GM19372 (cell line): ENCODE results near the gene TMEM14B.
"Not testable (repeated sequence)": the region's sequence is repeated elsewhere in the genome, so short reads cannot be mapped to it uniquely, and the experiment has no call there.

ENCODE experiments used
- ATAC-seq: cut with Tn5 transposase; IDR thresholded peaks from one replicate; pipeline ENCODE4 v1.9.1; 2021; ENCODE audit warnings: mild to moderate bottlenecking, low read depth, moderate library complexity; ENCODE audit not compliant: unreplicated experiment

The TMEM14B gene

GRCh38 chr6:10747251-10747972 is at the start of gene TMEM14B:
TSS of gene TMEM14B (plus strand) at chr6:10747805. CDS start at chr6:10749246, 1,441 bp downstream.
- ATAC-seq, result peak; percentile 95

DNA sequence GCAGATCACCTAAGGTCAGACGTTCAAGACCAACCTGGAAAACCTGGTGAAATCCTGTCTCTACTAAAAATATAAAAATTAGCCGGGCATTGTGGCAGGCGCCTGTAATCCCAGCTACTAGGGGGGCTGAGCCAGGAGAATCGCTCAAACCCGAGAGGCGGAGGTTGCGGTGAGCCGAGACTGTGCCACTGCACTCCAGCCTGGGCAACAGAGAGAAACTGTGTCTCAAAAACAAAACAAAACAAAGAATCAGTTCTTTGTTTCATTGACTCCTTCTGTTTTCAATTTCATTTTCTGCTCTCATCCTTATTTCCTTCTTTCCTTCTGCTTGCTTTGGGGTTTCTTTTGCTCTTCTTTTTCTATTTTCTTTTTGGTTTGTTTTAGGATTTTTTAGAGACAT is 33.6 kb upstream of the TMEM14B start:
- ATAC-seq, result no peak

DNA sequence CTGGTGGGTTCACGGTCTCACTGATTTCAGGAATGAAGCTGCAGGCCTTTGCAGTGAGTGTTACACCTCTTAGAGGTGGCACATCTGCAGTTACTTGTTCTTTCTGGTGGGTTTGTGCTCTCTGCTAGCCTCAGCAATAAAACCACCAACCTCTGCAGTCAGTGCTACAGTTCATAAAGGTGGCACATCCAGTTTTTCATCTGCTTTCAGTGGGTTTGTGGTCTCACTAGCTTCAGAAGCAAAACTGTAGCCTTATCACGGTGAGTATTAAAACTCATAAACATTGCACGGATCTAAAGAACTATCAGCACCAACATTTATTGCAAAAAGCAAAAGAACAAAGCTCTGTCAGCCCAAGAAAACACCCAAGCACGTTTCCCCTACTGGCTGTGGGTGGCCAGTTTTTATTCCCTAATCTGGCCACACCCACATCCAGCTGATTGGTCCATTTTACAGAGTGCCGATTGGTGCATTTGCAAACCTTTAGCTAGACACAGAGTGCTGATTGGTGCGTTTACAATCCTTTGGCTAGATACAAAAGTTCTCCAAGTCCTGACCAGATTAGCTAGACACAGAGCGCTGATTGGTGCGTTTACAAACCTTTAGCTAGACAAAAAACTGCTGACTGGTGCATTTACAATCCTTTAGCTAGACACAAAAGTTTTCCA is 28.2 kb upstream of the TMEM14B start:
- no peak for ATAC-seq

- ATAC-seq, result no peak
Measured at GRCh38 chr6:10719964-10720264, 27.7 kb upstream of the TMEM14B start.

GRCh38 chr6:10720265-10720959 is 27.2 kb upstream of the TMEM14B start:
- ATAC-seq, result peak; percentile 31

DNA sequence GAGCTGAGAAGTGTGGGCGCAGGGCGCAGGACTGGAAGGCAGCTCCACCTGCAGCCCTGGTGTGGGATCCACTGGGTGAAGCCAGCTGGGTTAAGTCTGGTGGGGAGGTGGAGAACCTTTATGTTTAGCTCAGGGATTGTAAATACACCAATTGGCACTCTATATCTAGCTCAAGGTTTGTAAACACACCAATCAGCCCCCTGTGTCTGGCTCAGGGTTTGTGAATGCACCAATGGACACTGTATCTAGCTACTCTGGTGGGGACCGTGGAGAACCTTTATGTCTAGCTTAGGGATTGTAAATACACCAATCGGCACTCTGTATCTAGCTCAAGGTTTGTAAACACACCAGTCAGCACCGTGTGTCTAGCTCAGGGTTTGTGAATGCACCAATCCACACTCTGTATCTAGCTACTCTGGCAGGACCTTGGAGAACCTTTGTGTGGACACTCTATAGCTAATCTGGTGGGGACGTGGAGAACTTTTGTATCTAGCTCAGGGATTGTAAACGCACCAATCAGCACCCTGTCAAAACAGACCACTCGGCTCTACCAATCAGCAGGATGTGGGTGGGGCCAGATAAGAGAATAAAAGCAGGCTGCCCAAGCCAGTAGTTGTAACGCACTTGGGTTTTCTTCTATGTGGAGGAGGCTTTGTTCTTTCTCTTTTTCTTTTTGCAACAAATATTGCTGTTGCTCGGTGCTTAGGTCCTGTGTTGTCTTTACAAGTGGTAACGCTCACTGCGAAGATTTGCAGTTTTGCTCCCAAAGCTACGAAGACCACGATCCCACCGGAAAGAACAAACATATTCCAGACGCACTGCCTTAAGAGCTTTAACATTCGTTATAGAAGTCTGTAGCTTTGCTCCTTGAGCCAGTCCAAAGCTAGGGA is 26.4 kb upstream of the TMEM14B start:
- ATAC-seq, result not testable (repeated sequence)

GRCh38 chr6:10721850-10722569 is 25.6 kb upstream of the TMEM14B start:
- no peak for ATAC-seq

GRCh38 chr6:10722570-10722819 is 25.1 kb upstream of the TMEM14B start:
- no peak for ATAC-seq

DNA sequence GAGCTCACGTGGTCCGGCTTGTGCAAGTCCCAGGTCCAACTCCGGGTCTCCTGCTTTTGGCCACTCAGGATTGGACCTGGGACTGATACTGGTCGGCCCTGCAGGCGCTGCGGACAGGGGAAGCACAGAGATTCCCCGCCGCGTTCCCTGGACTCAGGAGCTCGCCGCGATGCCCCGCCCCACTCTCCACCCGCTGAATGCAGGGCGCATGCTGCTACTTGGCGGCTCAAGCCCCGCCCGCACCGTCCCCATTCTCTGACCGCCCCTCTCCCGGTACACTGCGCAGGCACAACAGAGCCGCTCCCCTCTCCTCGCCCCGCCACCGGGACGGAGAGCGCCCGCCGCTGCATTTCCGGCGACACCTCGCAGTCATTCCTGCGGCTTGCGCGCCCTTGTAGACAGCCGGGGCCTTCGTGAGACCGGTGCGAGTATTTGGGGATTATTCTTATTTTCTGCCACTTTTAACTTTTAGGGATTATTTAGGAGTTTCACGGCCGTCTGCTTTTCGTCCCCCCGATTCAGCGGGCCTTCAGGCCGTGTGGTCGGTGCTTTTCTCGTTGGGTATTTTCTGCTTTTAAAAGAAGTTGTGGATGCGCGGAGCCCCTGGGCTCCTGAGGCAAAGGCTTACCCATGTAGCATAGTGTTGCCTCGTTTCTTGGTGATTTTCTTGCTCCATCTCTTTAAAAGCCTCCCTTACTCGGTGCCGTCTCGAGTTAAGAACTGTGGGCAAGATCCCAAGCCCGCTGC is 24.6 kb upstream of the TMEM14B start, which contains the start of gene TMEM14C:
Gene TMEM14C, plus strand, starts transcription at position 251 of the 747 bp plus-strand sequence. CDS start 1,544 bp downstream, outside the sequence.
- ATAC-seq, result peak; percentile 91

GRCh38 chr6:10723567-10723881 is 24.1 kb upstream of the TMEM14B start:
- ATAC-seq, result no peak

- no peak for ATAC-seq
Measured at GRCh38 chr6:10725044-10725443, 22.6 kb upstream of the TMEM14B start.

GRCh38 chr6:10725716-10726115 is 21.9 kb upstream of the TMEM14B start:
- no peak for ATAC-seq

GRCh38 chr6:10730254-10730653 is 17.4 kb upstream of the TMEM14B start:
- no peak for ATAC-seq

GRCh38 chr6:10733151-10733715 is 14.4 kb upstream of the TMEM14B start:
- no peak for ATAC-seq

DNA sequence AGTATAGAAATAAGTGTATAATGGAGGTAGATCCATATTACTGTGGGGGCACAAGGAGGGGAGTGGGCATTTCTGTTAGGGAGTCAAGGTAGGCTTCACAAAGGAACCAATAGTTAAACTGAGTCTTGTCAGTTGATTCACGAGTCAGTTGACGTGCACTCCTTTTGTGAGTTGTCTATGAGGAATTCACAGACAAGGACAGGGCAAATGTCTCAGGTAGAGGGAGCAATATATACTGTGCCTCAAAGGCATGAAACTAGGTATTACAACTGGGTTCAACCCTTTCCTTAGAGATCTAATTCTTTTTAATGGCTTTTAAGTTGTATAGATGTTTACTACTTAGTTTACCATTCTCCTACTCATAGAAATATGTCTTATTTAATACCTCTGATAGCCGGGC is 13.7 kb upstream of the TMEM14B start:
- no peak for ATAC-seq

GRCh38 chr6:10736731-10737130 is 10.9 kb upstream of the TMEM14B start:
- ATAC-seq, result no peak

DNA sequence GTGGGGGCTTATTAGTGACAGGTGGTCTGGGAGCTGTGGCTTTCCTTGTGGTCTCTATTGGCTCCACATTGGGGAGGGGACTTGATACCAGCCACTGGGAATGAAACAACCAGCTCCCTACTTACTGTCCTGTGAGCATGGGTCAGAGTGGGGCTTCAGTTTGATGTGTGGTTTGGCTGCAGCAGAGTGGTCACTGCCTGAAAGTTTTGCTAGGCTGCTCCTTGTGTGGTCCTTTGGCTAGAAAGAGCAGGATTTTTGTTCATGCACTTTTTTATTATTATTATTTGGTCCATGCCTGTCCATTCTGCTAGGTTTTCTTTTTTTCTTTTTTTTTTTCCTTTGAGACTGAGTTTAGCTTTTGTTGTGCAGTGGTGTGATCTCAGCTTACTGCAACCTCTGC is 7.5 kb upstream of the TMEM14B start:
- ATAC-seq, result no peak

DNA sequence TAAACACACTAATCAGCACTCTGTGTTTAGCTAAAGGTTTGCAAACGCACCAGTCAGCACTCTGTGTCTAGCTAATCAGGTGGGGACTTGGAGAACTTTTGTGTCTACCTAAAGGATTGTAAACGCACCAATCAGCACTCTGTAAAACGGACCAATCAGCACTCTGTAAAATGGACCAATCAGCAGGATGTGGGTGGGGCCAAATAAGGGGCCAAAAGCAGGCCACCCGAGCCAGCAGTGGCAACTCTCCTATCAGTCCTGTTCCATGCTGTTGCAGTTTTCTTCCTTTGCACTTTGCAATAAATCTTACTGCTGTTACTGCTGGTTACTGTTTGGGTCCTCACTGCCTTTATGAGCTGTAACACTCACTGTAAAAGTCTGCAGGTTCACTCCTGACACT is 6.0 kb upstream of the TMEM14B start:
- not testable (repeated sequence) for ATAC-seq

- ATAC-seq, result no peak
Measured at GRCh38 chr6:10742251-10742650, 5.4 kb upstream of the TMEM14B start.
